K562 (cell line): ENCODE data around the gene RASD1. TPM values are rescaled to one million over a fixed set of nuclear protein-coding genes. Genes with fewer than 3 reads are reported as not detected.

ENCODE experiments used
- EGR1 ChIP-seq: fragments of 450-650 bp; conservative IDR thresholded peaks from 2 replicates; pipeline ENCODE4 v1.6.1; 2017; ENCODE audit warnings: mild to moderate bottlenecking
- ETV6 ChIP-seq, 3 experiments: fragments of 150-350 bp in 1 of 3; sonication (generic) in 1 of 3; formaldehyde crosslinking in 1 of 3; IDR thresholded peaks; 2 replicates each; pipeline versions ENCODE4 v1.6.1 to v1.8.0; 2014 to 2022; ENCODE audit warnings: borderline replicate concordance in 2 of 3, low read depth in 2 of 3, antibody characterized with exemption in 1 of 3, low read length in 1 of 3, mild to moderate bottlenecking in 1 of 3, missing genetic modification reagents in 1 of 3
- MLLT1 ChIP-seq, 2 experiments: fragments of 450-650 bp; IDR thresholded peaks; 2 replicates each; pipeline ENCODE4 v1.6.1; 2016
- TAF7 ChIP-seq: fragments of 450-650 bp; IDR thresholded peaks from 2 replicates; pipeline ENCODE4 v1.6.1; 2016; ENCODE audit warnings: missing genetic modification characterization, missing compliant biosample characterization
- TSHZ1 ChIP-seq: fragments of 250-450 bp; sonication (Bioruptor Pico); IDR thresholded peaks from 2 replicates; pipeline ENCODE4 v1.4.0; 2020; ENCODE audit warnings: mild to moderate bottlenecking, moderate library complexity
- ZBTB1 ChIP-seq: sonication (generic); formaldehyde crosslinking; IDR thresholded peaks from 2 replicates; pipeline ENCODE4 v1.8.1; 2023; ENCODE audit warnings: missing genetic modification reagents, low read depth, mild to moderate bottlenecking, borderline replicate concordance
- polyA plus RNA-seq, 8 experiments: library from polyadenylated mRNA; depleted of rRNA in 4 of 8; stranded (reverse) in 5 of 8; unstranded in 3 of 8; fragments of >200 nt; fragmentation: Nextera tagmentation in 2 of 8; fragmentation: Illumina TruSeq in 1 of 8; extraction: Ambion mirVana in 2 of 8; extraction: Trizol in 1 of 8; gene quantifications; 2 replicates each; pipeline versions ENCODE4 v1.2.1 to v1.2.3, GENCODE V29; 2011 to 2014; ENCODE audit warnings: inconsistent platforms in 1 of 8, missing spikeins in 1 of 8
- total RNA-seq, 7 experiments: library from RNA; depleted of rRNA in 6 of 7; stranded (reverse); fragments of >200 nt in 6 of 7; fragmentation: Illumina TruSeq in 2 of 7; extraction: Trizol in 2 of 7; gene quantifications; 2 replicates each; pipeline versions ENCODE4 v1.2.1 to v1.2.3, GENCODE V29; 2011 to 2021; ENCODE audit warnings: low replicate concordance in 1 of 7
- TF ChIP-seq, protein P1 (sequence below): fragments of 250-450 bp; sonication (Bioruptor Pico); IDR thresholded peaks from 2 replicates; pipeline ENCODE4 v1.4.0; 2020
- TF ChIP-seq, protein P2 (sequence below), 2 experiments: fragments of 200-800 bp in 1 of 2; sonication (Bioruptor generic) in 1 of 2; sonication (generic) in 1 of 2; formaldehyde crosslinking in 1 of 2; IDR thresholded peaks in 1 of 2; conservative IDR thresholded peaks in 1 of 2; 2 replicates each; pipeline versions ENCODE4 v1.5.0 to v1.6.1; 2016 to 2020; ENCODE audit warnings: missing compliant biosample characterization in 1 of 2, missing genetic modification characterization in 1 of 2, missing genetic modification reagents in 1 of 2
- TF ChIP-seq, protein P3 (sequence below): fragments of 250-450 bp; sonication (Bioruptor Pico); IDR thresholded peaks from 2 replicates; pipeline ENCODE4 v1.5.0; 2021; ENCODE audit warnings: mild to moderate bottlenecking, borderline replicate concordance
- TF ChIP-seq, protein P4 (sequence below): fragments of 250-450 bp; sonication (Bioruptor Pico); IDR thresholded peaks from 2 replicates; pipeline ENCODE4 v1.4.0; 2020; ENCODE audit warnings: mild to moderate bottlenecking

RASD1 gene
- total and polyA plus RNA-seq, 9 of the 15 experiments (the other 6 are each of a cell fraction or from before 2014, with no cell fraction given): 0.11 TPM; not detected in 8

DNA sequence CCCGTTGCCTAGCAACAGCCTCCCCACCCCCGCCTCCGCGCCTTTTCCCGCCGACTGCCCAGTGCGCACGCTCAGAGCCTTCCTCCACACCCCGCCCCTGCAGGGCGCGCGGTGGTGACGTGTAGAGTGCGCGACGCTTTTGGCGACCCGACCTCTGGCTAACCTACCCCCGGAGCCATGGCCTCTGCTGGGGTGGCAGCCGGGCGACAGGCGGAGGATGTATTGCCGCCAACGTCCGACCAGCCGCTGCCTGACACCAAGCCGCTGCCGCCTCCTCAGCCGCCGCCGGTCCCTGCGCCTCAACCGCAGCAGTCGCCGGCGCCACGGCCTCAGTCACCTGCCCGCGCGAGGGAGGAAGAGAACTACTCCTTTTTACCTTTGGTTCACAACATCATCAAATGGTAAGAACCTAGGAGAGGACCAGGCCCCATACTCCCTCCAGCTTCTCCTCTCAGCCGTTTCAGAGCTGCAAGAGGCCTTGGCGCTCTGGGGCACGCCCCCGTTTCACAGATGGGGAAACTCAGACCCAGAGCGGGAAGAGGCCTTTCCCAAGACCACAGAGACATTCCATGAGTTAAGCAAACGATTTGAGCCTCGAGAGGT, 19.2 kb downstream of the RASD1 start, which contains the start of gene MED9 (continued):
- no peak for TF ChIP-seq TSHZ1 (CRISPR knock-in tag)
- peak; percentile 90 for TF ChIP-seq EGR1
- TF ChIP-seq MLLT1 (IDR thresholded peaks at IDR 0.05): no peak
- TF ChIP-seq, protein P1, sequence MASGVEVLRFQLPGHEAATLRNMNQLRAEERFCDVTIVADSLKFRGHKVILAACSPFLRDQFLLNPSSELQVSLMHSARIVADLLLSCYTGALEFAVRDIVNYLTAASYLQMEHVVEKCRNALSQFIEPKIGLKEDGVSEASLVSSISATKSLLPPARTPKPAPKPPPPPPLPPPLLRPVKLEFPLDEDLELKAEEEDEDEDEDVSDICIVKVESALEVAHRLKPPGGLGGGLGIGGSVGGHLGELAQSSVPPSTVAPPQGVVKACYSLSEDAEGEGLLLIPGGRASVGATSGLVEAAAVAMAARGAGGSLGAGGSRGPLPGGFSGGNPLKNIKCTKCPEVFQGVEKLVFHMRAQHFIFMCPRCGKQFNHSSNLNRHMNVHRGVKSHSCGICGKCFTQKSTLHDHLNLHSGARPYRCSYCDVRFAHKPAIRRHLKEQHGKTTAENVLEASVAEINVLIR (CRISPR knock-in tag): peak; percentile 94
- TF ChIP-seq ZBTB1 (CRISPR knock-in tag): no peak
- TF ChIP-seq, protein P2, sequence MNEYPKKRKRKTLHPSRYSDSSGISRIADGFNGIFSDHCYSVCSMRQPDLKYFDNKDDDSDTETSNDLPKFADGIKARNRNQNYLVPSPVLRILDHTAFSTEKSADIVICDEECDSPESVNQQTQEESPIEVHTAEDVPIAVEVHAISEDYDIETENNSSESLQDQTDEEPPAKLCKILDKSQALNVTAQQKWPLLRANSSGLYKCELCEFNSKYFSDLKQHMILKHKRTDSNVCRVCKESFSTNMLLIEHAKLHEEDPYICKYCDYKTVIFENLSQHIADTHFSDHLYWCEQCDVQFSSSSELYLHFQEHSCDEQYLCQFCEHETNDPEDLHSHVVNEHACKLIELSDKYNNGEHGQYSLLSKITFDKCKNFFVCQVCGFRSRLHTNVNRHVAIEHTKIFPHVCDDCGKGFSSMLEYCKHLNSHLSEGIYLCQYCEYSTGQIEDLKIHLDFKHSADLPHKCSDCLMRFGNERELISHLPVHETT (CRISPR knock-in tag; conservative IDR thresholded peaks at IDR 0.05 in 1 of 2, IDR thresholded peaks at IDR 0.05 in 1 of 2): no peak
- TF ChIP-seq, protein P3, sequence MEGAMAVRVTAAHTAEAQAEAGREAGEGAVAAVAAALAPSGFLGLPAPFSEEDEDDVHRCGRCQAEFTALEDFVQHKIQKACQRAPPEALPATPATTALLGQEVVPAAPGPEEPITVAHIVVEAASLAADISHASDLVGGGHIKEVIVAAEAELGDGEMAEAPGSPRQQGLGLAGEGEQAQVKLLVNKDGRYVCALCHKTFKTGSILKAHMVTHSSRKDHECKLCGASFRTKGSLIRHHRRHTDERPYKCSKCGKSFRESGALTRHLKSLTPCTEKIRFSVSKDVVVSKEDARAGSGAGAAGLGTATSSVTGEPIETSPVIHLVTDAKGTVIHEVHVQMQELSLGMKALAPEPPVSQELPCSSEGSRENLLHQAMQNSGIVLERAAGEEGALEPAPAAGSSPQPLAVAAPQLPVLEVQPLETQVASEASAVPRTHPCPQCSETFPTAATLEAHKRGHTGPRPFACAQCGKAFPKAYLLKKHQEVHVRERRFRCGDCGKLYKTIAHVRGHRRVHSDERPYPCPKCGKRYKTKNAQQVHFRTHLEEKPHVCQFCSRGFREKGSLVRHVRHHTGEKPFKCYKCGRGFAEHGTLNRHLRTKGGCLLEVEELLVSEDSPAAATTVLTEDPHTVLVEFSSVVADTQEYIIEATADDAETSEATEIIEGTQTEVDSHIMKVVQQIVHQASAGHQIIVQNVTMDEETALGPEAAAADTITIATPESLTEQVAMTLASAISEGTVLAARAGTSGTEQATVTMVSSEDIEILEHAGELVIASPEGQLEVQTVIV (CRISPR knock-in tag): no peak
- TF ChIP-seq, protein P4, sequence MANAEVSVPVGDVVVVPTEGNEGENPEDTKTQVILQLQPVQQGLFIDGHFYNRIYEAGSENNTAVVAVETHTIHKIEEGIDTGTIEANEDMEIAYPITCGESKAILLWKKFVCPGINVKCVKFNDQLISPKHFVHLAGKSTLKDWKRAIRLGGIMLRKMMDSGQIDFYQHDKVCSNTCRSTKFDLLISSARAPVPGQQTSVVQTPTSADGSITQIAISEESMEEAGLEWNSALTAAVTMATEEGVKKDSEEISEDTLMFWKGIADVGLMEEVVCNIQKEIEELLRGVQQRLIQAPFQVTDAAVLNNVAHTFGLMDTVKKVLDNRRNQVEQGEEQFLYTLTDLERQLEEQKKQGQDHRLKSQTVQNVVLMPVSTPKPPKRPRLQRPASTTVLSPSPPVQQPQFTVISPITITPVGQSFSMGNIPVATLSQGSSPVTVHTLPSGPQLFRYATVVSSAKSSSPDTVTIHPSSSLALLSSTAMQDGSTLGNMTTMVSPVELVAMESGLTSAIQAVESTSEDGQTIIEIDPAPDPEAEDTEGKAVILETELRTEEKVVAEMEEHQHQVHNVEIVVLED: no peak
- TF ChIP-seq ETV6 (IDR thresholded peaks at IDR 0.05; ENCODE audit: borderline replicate concordance in 1 of 2, low read depth in 2 of 2, low read length in 1 of 2): no peak
- 0 out of 2 replicates have a peak, but pooled peaks have one; percentile 32 for TF ChIP-seq ETV6 (CRISPR knock-in tag; IDR thresholded peaks at IDR 0.05; ENCODE audit: borderline replicate concordance)
- TF ChIP-seq TAF7 (tag): 0 out of 2 replicates have a peak, but pooled peaks have one; percentile 25
